ENCODE results near the gene SEMA5A.

GRCh38 chr5:9337928-9338595 lies 207.8 kb downstream of the SEMA5A start:
- no peak for TF ChIP-seq EZH2 (conservative IDR thresholded peaks at IDR 0.05; ENCODE audit: low read depth, low read length)
- no peak for TF ChIP-seq CHD2 (IDR thresholded peaks at IDR 0.05; ENCODE audit: low read depth, low read length)
- TF ChIP-seq POLR2AphosphoS5 (IDR thresholded peaks at IDR 0.05; ENCODE audit: low read depth, low read length): no peak
- TF ChIP-seq PRMT3 (CRISPR knock-in tag; IDR thresholded peaks at IDR 0.05; ENCODE audit: borderline replicate concordance, low read depth): no peak
- TF ChIP-seq, protein P1, sequence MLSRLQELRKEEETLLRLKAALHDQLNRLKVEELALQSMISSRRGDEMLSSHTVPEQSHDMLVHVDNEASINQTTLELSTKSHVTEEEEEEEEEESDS (CRISPR knock-in tag; IDR thresholded peaks at IDR 0.05; ENCODE audit: borderline replicate concordance): no peak
